ENCODE measurements around the gene TEAD3.
"Not testable (repeated sequence)": the region's sequence is repeated elsewhere in the genome, so short reads cannot be mapped to it uniquely, and the experiment has no call there.

- TF ChIP-seq POLR2A (IDR thresholded peaks at IDR 0.05; ENCODE audit: low read length); GATA1 (IDR thresholded peaks at IDR 0.05; ENCODE audit: low read depth, low read length): not testable (repeated sequence)
These were observed 39.0 kb upstream of the TEAD3 start for GRCh38 chr6:35535847-35536246.

All from erythroblast (primary cell).